ENCODE results near the gene C9orf43.

- TF ChIP-seq CTCF (IDR thresholded peaks at IDR 0.05) (no peak), POLR2A (IDR thresholded peaks at IDR 0.05) (no peak), POLR2AphosphoS5 (IDR thresholded peaks at IDR 0.05) (no peak), EP300 (IDR thresholded peaks at IDR 0.05) (no peak)
Observed at GRCh38 chr9:113431191-113431590, 20.6 kb downstream of the C9orf43 start.

Data from gastroesophageal sphincter (tissue), 3 donors.